Measurements from ENCODE around the gene ERICH3. TPM values are rescaled to one million over a fixed set of nuclear protein-coding genes. Genes with fewer than 3 reads are reported as not detected.

ERICH3 gene
- not detected in 2 replicates for total RNA-seq (2011; cell fraction: chromatin; rRNA removed; ENCODE audit: low replicate concordance)
- total RNA-seq (2011; cell fraction: nucleolus; rRNA removed) = not detected in 2 replicates
- not detected in 2 replicates for total RNA-seq (2011; cell fraction: nucleoplasm; rRNA removed)
- not detected in 2 replicates for total RNA-seq (2014; rRNA removed)
- total RNA-seq (2014; rRNA removed; fragmentation: Illumina TruSeq; extraction: Trizol) = not detected in 2 replicates
- total RNA-seq (2015; rRNA removed; fragmentation: Illumina TruSeq; extraction: Trizol) = not detected in 2 replicates
- total RNA-seq (2021) = not detected in 2 replicates
- not detected in 2 replicates for polyA plus RNA-seq (2011; rRNA removed)
- not detected in 2 replicates for polyA plus RNA-seq (2011; cell fraction: cytosol; rRNA removed)
- polyA plus RNA-seq (2011; cell fraction: nucleus; rRNA removed) = not detected in 2 replicates
- 0.01 TPM in 1 of 2 replicates, not detected in the other for polyA plus RNA-seq (2012)
- not detected in 2 replicates for polyA plus RNA-seq (2014; fragmentation: Illumina TruSeq; extraction: Trizol)
- polyA plus RNA-seq (2014; fragmentation: Nextera tagmentation; extraction: Ambion mirVana) = not detected
- polyA plus RNA-seq (2014; rRNA removed) = not detected in 2 replicates
- not detected in 2 replicates for polyA minus RNA-seq (2011; rRNA and poly(A)+ RNA removed)
- not detected in 2 replicates for polyA minus RNA-seq (2011; cell fraction: cytosol; rRNA and poly(A)+ RNA removed)
- not detected in 2 replicates for polyA minus RNA-seq (2011; cell fraction: nucleus; rRNA and poly(A)+ RNA removed)
- Bru-seq, nascent RNA = not detected
- BruChase-seq, experiment 1, labeled RNA remaining after a 2-hour chase = percentile 8 among the genes with signal in this experiment
- percentile 9 among the genes with signal in this experiment for BruChase-seq, experiment 2, labeled RNA remaining after a 6-hour chase
- long read RNA-seq, experiment 1 = 0 reads
- long read RNA-seq, experiment 2 = 0 reads
- long read RNA-seq, experiment 3 = 0 reads

- no peak within 1 kb of the TSS for H3K4me3 ChIP-seq
- no peak for TF ChIP-seq TCFL5 (CRISPR knock-in tag; conservative IDR thresholded peaks at IDR 0.05)
- no peak for TF ChIP-seq ATF6 (CRISPR knock-in tag; IDR thresholded peaks at IDR 0.05)
- no peak for TF ChIP-seq ZNF518B (CRISPR knock-in tag; IDR thresholded peaks at IDR 0.05)
- TF ChIP-seq KDM2B (CRISPR knock-in tag; IDR thresholded peaks at IDR 0.05) = no peak
- no peak for TF ChIP-seq RBM25 (IDR thresholded peaks at IDR 0.05; ENCODE audit: low read depth, low read length, severe bottlenecking)
- WGBS (ENCODE audit: insufficient coverage, low coverage, missing lambda C conversion rate) = 1% methylated on average over 35 of the region's 44 CpGs
- no peaks in the 10 kb centered on the region for H4K20me1 ChIP-seq (replicated peaks; ENCODE audit: control insufficient read depth, insufficient read depth, low read length)
- no peak within 1 kb of the TSS for H2AFZ ChIP-seq (ENCODE audit: low read depth, low read length)
- no peaks in the 10 kb centered on the region for H3K79me2 ChIP-seq (ENCODE audit: control insufficient read depth, insufficient read depth, low read length)
- CTCF ChIA-PET (ENCODE audit: low intra/inter-chr PET ratio) = no interaction called here
- intact Hi-C loops (cut with micrococcal nuclease) = no loop called here
- H3K9me1 ChIP-seq (ENCODE audit: control insufficient read depth, insufficient read depth, low read length) = no peaks in the 10 kb centered on the region
- no peaks in the 10 kb centered on the region for H3K36me3 ChIP-seq (ENCODE audit: control insufficient read depth, insufficient read depth, low read length)
- no peak for ATAC-seq
- no TSS peak for BruUV-seq (replicated peaks)
- no peak within 1 kb of the TSS for H3K27ac ChIP-seq (ENCODE audit: extremely low read depth, low read depth, low read length)
- H3K4me1 ChIP-seq (replicated peaks in 1 of 2; ENCODE audit: control insufficient read depth in 2 of 2, insufficient read depth in 2 of 2, low read length in 2 of 2) = peaks cover 0 to 3% of the 10 kb centered on the region in 2 experiments; a peak in 1 of 5 replicates
- no peak within 1 kb of the TSS for H3K4me2 ChIP-seq (ENCODE audit: insufficient read depth, low read length)
- no peak for FAIRE-seq
- no peaks in the 10 kb centered on the region for H3K9me3 ChIP-seq (replicated peaks; ENCODE audit: control insufficient read depth, insufficient read depth, low read depth, low read length)
- no peaks in the 10 kb centered on the region for H3K27me3 ChIP-seq (ENCODE audit: control insufficient read depth in 2 of 2, insufficient read depth in 2 of 2, low read length in 2 of 2)
- POLR2A ChIA-PET = no interaction called here
- H3K9ac ChIP-seq (ENCODE audit: insufficient read depth in 1 of 2, low read depth in 2 of 2, low read length in 2 of 2) = no peak within 1 kb of the TSS
- in situ Hi-C loops (cut with MboI) = no loop called here
- DNase-seq (ENCODE audit: extremely low read depth in 1 of 4, low spot score in 3 of 4) = no peak
Observed at GRCh38 chr1:74673351-74674111, at the start of gene ERICH3. Gene ERICH3, minus strand, starts transcription at chr1:74673792. Its CDS starts 273 bp downstream, at chr1:74673519.
